HEK293T (cell line): ENCODE data around the gene POFUT2.

Experiments
- CTCF ChIA-PET: fragments of 350-600 bp; formaldehyde crosslinking; extraction: SDS; loops from one replicate; lab custom pipeline; 2021; ENCODE audit warnings: antibody characterized with exemption, inconsistent platforms; lab: Yijun Ruan, JAX
- POLR2A ChIA-PET: fragments of 350-600 bp; formaldehyde crosslinking; extraction: SDS; loops from one replicate; lab custom pipeline; 2020; ENCODE audit warnings: antibody characterized with exemption, inconsistent platforms; lab: Yijun Ruan, JAX
- DNase-seq: peaks from one replicate; pipeline ENCODE4 v3.0.0; 2012; ENCODE audit warnings: mixed read lengths; ENCODE audit errors: extremely low spot score
- ARNT ChIP-seq: fragments of 450-650 bp; IDR thresholded peaks from 2 replicates; pipeline ENCODE4 v1.6.1; 2017; ENCODE audit warnings: mild to moderate bottlenecking
- BHLHE40 ChIP-seq: fragments of 450-650 bp; IDR thresholded peaks from 2 replicates; pipeline ENCODE4 v1.6.1; 2016; ENCODE audit warnings: mild to moderate bottlenecking, moderate library complexity, borderline replicate concordance
- CTBP1 ChIP-seq: fragments of 450-650 bp; IDR thresholded peaks from 2 replicates; pipeline ENCODE4 v1.6.1; 2016; ENCODE audit warnings: borderline replicate concordance
- ELF4 ChIP-seq: fragments of 450-650 bp; IDR thresholded peaks from 2 replicates; pipeline ENCODE4 v1.6.1; 2017; ENCODE audit warnings: antibody characterized with exemption
- FOXA1 ChIP-seq: fragments of 450-650 bp; IDR thresholded peaks from 2 replicates; pipeline ENCODE4 v1.6.1; 2016; ENCODE audit warnings: mild to moderate bottlenecking
- FOXK2 ChIP-seq: fragments of 450-650 bp; IDR thresholded peaks from 2 replicates; pipeline ENCODE4 v1.6.1; 2016; ENCODE audit warnings: mild to moderate bottlenecking
- FOXM1 ChIP-seq: fragments of 450-650 bp; IDR thresholded peaks from 2 replicates; pipeline ENCODE4 v1.6.1; 2017; ENCODE audit warnings: mild to moderate bottlenecking, borderline replicate concordance
- HDGF ChIP-seq: fragments of 450-650 bp; IDR thresholded peaks from 2 replicates; pipeline ENCODE4 v1.6.1; 2017; ENCODE audit warnings: antibody characterized with exemption, borderline replicate concordance
- L3MBTL2 ChIP-seq: fragments of 450-650 bp; conservative IDR thresholded peaks from 2 replicates; pipeline ENCODE4 v1.6.1; 2016; ENCODE audit warnings: mild to moderate bottlenecking
- LEF1 ChIP-seq: fragments of 450-650 bp; IDR thresholded peaks from 2 replicates; pipeline ENCODE4 v1.6.1; 2017; ENCODE audit warnings: mild to moderate bottlenecking, borderline replicate concordance
- NFRKB ChIP-seq: fragments of 450-650 bp; IDR thresholded peaks from 2 replicates; pipeline ENCODE4 v1.6.1; 2016; ENCODE audit warnings: mild to moderate bottlenecking, moderate library complexity
- SP1 ChIP-seq: fragments of 450-650 bp; IDR thresholded peaks from 2 replicates; pipeline ENCODE4 v1.6.1; 2017
- SUZ12 ChIP-seq: fragments of 450-650 bp; IDR thresholded peaks from 2 replicates; pipeline ENCODE4 v1.6.1; 2016; ENCODE audit warnings: mild to moderate bottlenecking
- TARDBP ChIP-seq: fragments of 450-650 bp; IDR thresholded peaks from 2 replicates; pipeline ENCODE4 v1.6.1; 2016
- ZNF384 ChIP-seq: fragments of 450-650 bp; IDR thresholded peaks from 2 replicates; pipeline ENCODE4 v1.6.1; 2016
- TF ChIP-seq, protein P1 (sequence below): fragments of 450-650 bp; IDR thresholded peaks from 2 replicates; pipeline ENCODE4 v1.6.1; 2016

The POFUT2 gene

DNA sequence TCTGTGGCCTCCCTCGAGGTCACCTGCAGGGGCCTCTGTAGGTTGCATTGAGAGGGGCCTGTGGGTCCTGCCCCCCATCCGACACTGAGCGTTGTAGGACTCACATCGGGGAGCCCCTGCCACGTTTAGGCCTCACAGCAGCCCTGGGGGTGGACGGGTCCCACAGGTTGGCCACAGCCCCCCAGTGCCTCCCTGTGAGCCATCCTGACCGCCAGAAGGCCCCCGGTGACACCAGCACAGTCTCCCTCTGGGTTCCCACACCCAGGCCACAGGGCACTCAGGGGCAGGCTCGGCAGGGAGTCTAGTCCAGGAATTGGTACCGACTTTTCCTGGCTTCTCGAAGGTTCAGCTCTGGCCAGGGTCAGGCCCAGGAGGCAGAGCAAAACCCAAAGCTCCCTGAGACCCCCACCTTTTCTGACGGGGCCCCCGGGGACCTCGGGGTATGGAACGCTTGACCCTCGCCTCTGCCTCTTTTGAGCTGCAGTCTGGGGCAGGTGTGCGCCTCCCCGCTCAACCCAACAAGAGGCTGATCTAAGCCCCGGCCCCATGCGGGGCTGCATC, 13.9 kb upstream of the POFUT2 start:
- CTCF ChIA-PET = no interaction called here
- no peak for TF ChIP-seq LEF1
- TF ChIP-seq ZNF384 = no peak
- no peak for TF ChIP-seq BHLHE40
- TF ChIP-seq L3MBTL2 = no peak
- TF ChIP-seq HDGF = no peak
- TF ChIP-seq SP1 = no peak
- no peak for TF ChIP-seq SUZ12
- POLR2A ChIA-PET = interaction anchor here (1.0 kb wide), 1 partner anchor 13 kb away, joined by 3 read pairs; the partner anchor contains the start of gene POFUT2
- DNase-seq = no peak

DNA sequence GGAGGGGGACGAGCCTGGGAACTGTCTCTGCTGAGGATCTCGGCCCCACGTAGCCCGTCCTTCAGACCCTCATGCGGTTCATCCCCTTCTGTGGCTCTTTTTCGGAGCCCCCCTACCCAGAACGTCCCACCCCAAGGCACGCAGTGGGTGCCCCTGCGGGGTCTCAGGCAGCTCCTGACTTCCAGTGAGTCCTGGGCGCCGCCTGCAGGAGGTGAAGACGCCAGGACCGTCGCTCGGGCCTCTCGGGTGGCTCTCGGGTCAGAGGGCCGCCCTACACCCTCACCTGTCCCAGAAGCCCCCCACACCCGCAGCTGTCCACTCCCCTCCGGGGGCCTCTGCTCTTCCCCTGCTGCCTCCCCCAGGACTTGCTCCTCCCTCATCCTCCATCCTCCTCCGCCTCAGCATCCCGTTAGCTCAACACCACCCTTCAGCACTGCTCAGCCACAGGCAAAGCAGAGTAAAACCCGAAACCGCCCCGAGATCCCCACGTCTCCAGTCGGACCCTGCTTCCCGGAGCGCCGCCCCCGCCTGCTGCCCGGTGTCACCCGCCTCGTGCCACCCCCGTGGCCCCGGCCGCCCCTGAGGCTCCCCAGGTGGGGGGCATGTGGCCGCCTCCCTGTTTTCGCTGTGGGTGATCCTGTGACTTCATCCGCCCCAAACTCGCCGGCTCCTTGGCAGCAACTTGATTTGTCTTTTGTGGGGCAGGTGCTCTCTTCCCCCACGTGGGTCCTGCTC, 13.3 kb upstream of the POFUT2 start:
- no peak for DNase-seq

DNA sequence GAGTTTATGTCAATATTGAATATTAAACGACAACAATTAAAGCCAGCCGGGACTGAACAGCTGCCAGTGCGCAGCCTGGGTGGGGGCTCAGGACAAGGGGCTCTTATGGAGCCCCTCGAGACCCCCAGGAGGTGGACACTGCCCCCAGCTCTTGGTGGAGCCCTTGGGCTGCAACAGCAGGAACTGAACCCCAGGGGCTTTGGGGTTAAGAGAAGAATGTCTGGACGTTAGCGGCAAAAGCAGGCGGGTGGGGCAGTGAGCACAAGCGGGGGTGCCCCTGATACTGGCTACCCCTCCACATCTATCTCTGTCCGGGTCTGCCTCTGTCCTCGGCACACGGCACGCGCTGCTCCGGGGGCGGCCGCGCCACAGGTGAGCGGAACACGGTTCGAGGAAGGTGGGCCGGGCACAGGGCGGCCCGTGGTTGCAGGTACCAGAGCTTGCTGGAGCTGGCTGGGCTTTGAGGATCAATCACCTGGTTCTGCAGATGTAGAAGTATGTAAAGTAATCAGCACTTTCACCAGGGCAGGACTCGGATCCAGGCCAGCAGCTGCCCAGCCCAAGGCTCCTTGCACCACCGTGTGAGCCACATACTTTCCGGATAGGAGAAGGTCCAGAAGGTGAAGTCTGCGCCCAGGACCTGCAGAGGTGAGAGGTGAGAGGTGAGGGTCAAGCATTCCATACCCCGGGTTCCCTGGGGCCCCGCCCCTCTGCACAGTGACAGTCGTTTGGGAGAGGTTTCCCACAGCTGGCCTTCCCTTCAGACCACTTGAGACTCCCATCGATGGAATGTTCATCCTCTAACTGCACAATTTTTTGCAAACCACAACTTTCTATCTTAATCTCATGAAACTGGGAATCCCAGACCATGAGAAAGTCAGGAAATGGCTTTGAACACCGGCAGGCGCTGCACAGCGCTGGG, 12.4 kb upstream of the POFUT2 start:
- DNase-seq = no peak
- TF ChIP-seq FOXK2 = no peak
- POLR2A ChIA-PET = no interaction called here
- CTCF ChIA-PET = no interaction called here

More for the DNA sequence above, 13.3 kb upstream of the POFUT2 start:
- TF ChIP-seq SUZ12 = no peak
- TF ChIP-seq TARDBP = no peak
- no peak for TF ChIP-seq FOXM1
- no peak for TF ChIP-seq HDGF
- no peak for TF ChIP-seq CTBP1
- TF ChIP-seq, protein P1, sequence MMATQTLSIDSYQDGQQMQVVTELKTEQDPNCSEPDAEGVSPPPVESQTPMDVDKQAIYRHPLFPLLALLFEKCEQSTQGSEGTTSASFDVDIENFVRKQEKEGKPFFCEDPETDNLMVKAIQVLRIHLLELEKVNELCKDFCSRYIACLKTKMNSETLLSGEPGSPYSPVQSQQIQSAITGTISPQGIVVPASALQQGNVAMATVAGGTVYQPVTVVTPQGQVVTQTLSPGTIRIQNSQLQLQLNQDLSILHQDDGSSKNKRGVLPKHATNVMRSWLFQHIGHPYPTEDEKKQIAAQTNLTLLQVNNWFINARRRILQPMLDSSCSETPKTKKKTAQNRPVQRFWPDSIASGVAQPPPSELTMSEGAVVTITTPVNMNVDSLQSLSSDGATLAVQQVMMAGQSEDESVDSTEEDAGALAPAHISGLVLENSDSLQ = no peak
- TF ChIP-seq SP1 = no peak
- no peak for TF ChIP-seq LEF1
- TF ChIP-seq BHLHE40 = no peak
- ChIA-PET CTCF (no interaction called here), POLR2A (no interaction called here)

DNA sequence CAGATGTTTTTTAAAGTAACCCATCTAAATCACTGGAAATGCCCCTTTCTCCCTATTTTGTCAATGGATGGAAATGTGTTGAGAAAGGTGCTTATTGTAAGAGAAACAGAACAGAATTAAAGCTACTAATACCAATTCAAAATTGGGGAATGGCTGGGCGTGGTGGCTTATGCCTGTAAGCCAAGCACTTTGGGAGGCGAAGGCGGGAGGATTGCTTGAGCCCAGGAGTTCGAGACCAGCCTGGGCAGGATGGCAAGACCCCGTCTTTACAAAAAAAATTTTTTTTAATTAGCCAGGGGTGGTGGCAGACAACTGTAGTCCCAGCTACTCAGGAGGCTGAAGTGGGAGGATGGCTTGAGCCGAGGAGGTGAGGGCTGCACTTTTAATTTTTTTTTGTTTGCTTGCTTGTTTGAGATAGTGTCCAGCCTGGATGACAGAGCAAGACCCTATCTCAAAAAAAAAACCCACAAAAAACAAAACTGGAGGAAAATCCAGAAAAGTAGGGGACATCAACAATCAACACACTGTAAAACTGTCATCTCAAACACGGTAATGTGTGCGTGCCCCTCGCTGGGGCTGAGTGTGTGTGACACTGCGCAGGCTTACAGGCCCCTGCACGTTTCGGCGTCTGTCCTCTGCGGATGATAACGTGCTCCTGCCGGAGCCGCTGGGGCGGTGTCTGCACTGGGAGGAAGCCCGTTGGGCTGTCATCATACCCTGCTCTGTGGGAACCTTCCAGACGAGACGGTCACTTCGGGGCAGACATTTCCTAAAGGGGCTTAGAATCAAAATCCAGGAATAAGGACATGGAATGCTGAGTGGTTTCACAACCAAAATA, 11.6 kb upstream of the POFUT2 start:
- TF ChIP-seq LEF1 = no peak
- TF ChIP-seq TARDBP = no peak
- no peak for TF ChIP-seq FOXA1
- no peak for TF ChIP-seq FOXM1
- TF ChIP-seq L3MBTL2 = no peak
- TF ChIP-seq SUZ12 = no peak
- TF ChIP-seq, protein P1 = no peak
- TF ChIP-seq FOXK2 = no peak
- TF ChIP-seq HDGF = no peak
- TF ChIP-seq NFRKB = no peak
- no peak for TF ChIP-seq CTBP1
- TF ChIP-seq ARNT = no peak
- TF ChIP-seq ELF4 = no peak
- no peak for TF ChIP-seq ZNF384
- TF ChIP-seq BHLHE40 = no peak
- no peak for TF ChIP-seq SP1
- POLR2A ChIA-PET = no interaction called here
- CTCF ChIA-PET = no interaction called here
- no peak for DNase-seq

DNA sequence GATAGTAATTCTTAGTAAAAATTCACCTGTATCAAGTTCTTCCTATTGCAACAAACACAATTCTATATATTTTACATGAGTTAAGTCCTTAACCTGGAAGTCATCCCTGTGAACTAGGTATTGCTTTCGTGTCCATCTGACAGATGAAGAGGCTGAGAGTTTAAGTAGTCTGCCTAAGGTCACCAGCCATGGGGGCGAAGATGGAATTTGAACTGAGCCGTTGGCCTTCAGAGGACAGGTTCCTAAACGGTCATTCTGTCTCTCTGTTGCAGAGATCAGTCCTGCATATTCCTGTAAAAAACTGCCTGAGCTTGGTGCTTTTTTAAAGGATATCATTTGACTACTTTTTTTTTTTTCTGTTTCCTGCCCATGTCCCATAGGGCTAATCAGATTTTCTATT, 10.2 kb upstream of the POFUT2 start:
- no peak for DNase-seq
- TF ChIP-seq BHLHE40 (no peak), ARNT (no peak)
- ChIA-PET CTCF (interaction anchor here (0.6 kb wide), 2 partner anchors 89 to 142 kb away, joined by 3 read pairs; no protein-coding TSS in a partner anchor), POLR2A (no interaction called here)

DNA sequence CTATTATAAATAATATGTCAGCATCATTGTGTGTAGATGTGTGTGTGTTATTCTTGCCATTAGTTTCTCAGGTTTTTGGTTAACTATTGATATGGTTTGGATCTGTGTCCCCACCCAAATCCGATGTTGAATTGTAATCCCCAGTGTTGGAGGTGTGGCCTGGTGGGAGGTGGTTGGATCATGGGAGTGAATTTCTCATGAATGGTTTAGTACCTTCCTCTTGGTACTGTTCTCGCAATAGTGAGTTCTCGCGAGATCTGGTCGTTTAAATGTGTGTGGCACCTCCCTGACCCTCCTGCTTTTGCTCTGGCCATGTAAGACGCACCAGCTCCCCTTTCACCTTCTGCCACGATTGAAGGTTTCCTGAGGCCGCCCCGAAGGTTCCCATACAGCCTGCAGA, 9.6 kb upstream of the POFUT2 start:
- ChIA-PET CTCF (interaction anchor here (0.6 kb wide), 2 partner anchors 90 to 142 kb away, joined by 3 read pairs; no protein-coding TSS in a partner anchor), POLR2A (no interaction called here)
- no peak for DNase-seq
- TF ChIP-seq HDGF = no peak
- TF ChIP-seq LEF1 = no peak
- no peak for TF ChIP-seq BHLHE40
